NCI-H2171 treated with DMSO at 0.1 percent for 48 hours (cell line): ENCODE results near the gene OSBP.
"Not testable (repeated sequence)": the region's sequence is repeated elsewhere in the genome, so short reads cannot be mapped to it uniquely, and the experiment has no call there.

ENCODE experiments used
- DNase-seq: peaks from one replicate; lab custom pipeline; 2025; lab: John Stamatoyannopoulos, UW

The OSBP gene

GRCh38 chr11:59615637-59616395, at the start of gene OSBP:
Gene OSBP (minus strand): TSS chr11:59615774. CDS start chr11:59615664, 110 bp downstream.
- peak; percentile 100 for DNase-seq

DNA sequence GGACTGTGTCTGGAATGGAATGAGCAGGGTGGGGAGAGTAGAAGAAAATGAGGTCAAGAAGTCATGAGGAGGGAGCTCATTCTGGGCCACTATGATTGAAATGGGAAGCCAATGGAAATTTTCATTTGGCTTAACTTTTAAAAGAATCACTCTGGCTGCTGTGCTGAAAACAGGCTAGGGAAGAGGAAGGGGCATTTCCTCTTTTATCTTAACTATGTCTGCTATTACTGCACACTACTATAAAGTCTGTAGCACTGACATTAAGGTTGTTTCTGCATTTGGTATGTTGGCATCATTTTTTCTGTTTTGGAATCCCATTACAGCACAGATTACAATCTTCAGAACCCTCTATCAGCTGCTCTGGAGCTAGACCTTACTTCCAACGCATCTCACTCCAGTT, 45.0 kb upstream of the OSBP start:
- DNase-seq: no peak

GRCh38 chr11:59659981-59660380, 44.4 kb upstream of the OSBP start:
- no peak for DNase-seq

- DNase-seq: no peak
These were observed 42.5 kb upstream of the OSBP start for GRCh38 chr11:59658036-59658435.

GRCh38 chr11:59654893-59655292, 39.3 kb upstream of the OSBP start:
- no peak for DNase-seq

DNA sequence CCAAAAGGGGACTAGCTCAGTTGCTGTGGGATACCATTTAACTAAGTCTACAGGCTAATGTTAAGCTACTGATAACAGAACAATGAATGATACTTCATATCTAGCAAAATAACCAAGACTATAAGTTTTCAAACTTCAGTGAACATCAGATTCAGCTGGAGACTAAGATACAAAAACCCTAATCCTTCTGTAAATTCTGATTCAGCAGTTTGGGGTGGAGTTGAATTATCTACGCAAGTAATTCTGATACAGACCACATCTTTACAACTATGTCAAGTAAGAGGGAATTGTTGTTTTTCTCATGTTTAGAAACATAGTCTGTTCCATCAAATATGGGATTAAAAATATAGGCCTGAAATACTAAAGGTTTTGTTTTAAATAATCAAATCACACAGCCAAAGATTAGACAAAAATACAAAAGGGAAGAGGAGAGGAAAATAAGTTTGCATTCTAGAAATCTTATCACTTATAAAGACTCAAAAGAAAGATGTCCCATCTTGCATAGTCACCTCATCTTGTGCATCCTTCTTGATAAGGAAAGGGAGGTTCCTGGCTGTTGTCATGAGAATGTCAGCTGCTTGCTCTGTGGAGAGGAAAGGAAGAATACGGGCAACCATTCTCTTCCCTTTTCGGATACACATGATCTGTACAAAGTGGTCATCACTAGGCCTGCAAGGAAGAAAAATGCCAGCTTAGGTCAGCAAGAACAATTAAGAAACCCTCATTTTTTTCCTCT, 31.8 kb upstream of the OSBP start:
- DNase-seq: no peak

DNA sequence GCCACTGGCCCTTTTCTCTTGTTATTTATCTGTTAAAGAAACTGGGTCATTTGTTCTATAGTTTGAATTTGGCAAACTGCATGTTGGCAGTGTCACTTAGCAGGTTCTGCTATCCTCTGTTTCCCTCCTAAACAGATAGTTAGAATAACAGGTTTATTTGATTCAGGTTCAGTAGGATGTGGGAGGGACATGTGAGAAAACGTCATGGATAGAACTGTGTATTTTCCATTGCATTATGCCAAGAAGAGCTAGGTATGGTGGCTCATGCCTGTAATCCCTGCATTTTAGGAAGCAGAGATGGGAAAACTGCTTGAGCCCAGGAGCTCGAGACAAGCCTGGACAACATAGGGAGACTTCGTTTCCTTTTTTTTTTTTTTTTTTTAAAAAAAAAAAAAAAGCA, 29.0 kb upstream of the OSBP start:
- DNase-seq: no peak

- DNase-seq: no peak
These were observed 27.8 kb upstream of the OSBP start for GRCh38 chr11:59643390-59643789.

GRCh38 chr11:59641156-59641555, 25.6 kb upstream of the OSBP start:
- no peak for DNase-seq

DNA sequence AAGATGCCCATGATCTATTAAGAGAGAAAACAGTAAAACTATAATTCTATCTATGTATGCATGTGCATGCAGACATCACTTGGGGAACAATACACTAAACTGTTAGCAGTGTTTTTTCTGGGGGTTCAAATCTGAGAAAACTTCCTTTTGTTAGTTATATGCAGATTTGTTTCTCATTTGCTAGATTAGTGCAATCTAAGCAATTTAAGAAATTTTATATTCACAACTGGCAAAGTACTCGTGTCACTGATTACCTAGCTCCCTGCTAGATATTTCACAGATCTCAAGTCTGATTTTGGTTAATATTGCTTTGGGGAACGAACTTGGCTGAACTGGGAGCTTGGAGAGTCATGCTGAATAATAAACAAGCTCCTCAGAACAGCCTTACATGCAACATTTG, 14.9 kb upstream of the OSBP start:
- DNase-seq: no peak

DNA sequence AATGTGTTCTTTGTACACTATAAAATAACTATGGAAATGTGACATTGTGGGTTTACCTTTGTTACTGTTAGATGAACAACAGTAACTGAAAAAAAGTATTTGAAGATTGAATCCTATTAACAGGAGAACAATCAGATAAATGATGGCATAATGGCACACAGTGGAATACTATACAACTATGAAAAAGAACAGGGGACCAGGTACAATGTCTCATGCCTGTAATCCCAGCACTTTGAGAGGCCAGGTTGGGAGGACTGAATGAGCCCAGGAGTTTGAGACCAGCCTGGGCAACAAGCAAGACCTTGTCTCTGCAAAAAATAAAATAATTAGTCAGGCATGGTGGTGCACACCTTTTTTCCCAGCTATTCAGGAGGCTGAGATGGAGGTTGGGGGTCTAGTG, 14.4 kb upstream of the OSBP start:
- no peak for DNase-seq

DNA sequence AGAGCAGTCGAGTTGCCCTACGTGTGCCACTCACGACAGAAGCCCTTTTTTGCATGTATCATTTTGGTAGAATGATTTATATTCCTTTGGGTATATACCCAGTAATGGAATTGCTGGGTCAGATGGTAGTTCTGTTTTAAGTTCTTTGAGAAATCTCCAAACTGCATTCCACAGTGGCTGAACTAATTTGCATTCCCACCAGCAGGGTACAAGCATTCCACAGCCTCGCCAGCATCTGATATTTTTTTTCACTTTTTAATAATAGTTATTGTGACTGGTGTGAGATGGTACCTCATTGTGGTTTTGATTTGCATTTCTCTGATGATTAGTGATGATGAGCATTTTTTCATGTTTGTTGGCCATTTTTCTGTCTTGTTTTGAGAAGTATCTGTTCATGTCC, 11.4 kb upstream of the OSBP start:
- DNase-seq: not testable (repeated sequence)

DNA sequence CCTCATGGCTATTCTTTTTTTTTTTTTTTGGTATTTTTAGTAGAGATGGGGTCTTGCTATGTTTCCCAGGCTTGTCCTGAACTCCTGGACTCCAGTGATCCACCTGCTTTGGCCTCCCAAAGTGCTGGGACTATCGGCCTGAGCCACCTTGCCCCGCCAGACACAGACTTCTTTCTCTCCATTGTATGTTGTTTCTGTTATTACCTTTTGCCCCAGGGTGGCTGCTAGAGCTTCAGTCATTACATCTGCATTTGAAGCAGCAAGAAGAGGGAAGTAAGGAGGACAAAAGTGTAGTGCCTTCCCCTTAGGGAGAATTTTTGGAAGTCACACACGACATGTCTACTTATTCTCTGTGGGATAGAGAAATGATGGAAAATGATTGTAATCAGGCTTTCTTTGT, 10.1 kb upstream of the OSBP start:
- DNase-seq: no peak

- no peak for DNase-seq
These were observed 2.3 kb upstream of the OSBP start for GRCh38 chr11:59617876-59618275.

GRCh38 chr11:59616396-59616982, 915 bp upstream of the OSBP start:
- DNase-seq: no peak

DNA sequence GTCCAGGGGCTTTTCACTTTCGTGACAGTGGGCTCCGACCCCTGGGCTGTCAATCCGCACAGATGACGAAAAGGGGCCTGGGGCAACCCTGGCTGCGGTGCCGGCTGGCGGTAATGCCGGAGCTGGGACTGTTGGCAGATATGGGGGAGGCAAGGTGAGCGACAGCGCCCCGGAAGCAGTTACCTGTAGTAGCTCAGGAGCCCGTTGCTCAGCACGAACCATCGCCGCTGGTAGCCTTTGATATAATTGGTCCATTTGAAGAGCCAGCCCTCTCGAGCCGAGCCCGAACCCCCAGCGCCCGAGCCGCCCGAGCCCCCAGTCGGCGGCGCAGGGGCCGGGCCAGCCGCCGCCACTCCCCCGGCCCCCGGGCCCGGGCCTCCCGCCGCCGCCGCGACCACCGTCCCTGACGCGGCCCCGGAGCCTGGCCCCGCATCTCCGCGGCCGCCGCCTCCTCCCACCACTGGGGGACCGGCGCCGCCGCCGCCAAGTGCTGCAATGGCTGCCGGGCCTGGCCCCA, 396 bp downstream of the OSBP start:
- DNase-seq: peak; percentile 68

- DNase-seq: no peak
These were observed 1.1 kb downstream of the OSBP start for GRCh38 chr11:59614277-59615119.

- peak; percentile 94 for DNase-seq
These were observed 3.7 kb downstream of the OSBP start for GRCh38 chr11:59611570-59612565.

GRCh38 chr11:59610289-59610688, 5.3 kb downstream of the OSBP start:
- no peak for DNase-seq

DNA sequence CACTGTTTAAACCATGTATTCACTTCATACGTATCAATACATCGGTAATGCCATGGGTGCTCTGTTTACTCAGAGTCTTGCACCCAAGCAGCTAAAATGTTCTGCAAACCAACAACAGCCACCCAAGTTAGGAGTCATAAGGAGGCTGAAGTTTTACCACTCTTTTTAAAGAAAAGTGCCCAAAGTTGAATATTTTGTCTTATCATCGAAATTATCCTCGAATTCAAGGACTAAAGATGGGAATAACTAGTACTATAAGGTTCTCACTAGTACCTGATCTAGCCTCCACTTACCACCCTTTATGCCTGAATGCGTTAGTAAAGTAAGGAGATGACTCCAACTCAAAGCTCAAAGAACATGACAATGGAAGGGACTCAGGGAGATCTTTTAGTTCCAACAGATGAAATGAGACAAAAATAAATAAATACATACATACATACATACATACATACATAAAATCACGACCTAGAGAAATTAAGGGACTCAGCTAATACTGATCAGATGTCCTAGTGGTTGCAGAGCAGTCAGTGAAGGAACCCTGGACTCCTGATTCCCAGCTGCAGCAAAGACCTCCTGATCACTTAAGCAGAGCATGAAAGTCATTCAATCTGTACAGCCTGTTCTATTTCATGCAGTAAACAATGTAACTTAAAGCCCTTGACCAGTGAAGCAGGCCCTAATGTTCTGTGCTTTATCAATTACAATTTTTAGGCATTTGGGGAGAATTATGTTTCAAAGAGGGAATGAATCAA, 7.7 kb downstream of the OSBP start:
- peak; percentile 48 for DNase-seq
